ENCODE results near the gene CDK5RAP3. TPM values are rescaled to one million over a fixed set of nuclear protein-coding genes. Genes with fewer than 3 reads are reported as not detected.

Gene CDK5RAP3
- total RNA-seq, 4 donors from 2014 or later: 43.8 to 98.8 (median 63.8) TPM

- peak; percentile 67 for ATAC-seq
- no peaks in the 10 kb centered on the region for H3K27me3 ChIP-seq
- peak overlapping the region in 2 of 4 donors; percentile 12 to 48 for H3K27ac ChIP-seq
- H3K9me3 ChIP-seq: no peaks in the 10 kb centered on the region
- no peak overlapping the region for H3K4me3 ChIP-seq
- 7 to 19% methylated on average over 2 of the region's 2 CpGs for WGBS, 2 donors (ENCODE audit: low coverage in 1 of 2)
- TF ChIP-seq, protein P1, sequence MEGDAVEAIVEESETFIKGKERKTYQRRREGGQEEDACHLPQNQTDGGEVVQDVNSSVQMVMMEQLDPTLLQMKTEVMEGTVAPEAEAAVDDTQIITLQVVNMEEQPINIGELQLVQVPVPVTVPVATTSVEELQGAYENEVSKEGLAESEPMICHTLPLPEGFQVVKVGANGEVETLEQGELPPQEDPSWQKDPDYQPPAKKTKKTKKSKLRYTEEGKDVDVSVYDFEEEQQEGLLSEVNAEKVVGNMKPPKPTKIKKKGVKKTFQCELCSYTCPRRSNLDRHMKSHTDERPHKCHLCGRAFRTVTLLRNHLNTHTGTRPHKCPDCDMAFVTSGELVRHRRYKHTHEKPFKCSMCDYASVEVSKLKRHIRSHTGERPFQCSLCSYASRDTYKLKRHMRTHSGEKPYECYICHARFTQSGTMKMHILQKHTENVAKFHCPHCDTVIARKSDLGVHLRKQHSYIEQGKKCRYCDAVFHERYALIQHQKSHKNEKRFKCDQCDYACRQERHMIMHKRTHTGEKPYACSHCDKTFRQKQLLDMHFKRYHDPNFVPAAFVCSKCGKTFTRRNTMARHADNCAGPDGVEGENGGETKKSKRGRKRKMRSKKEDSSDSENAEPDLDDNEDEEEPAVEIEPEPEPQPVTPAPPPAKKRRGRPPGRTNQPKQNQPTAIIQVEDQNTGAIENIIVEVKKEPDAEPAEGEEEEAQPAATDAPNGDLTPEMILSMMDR (IDR thresholded peaks at IDR 0.05): peak; percentile 54 to 79 (median 72)
- TF ChIP-seq POLR2AphosphoS5 (IDR thresholded peaks at IDR 0.05): no peak
- peaks cover 2 to 50% (median 15%) of the 10 kb centered on the region in 3 donors for H3K4me1 ChIP-seq
- peaks cover 0 to 35% of the 10 kb centered on the region in 2 donors for H3K36me3 ChIP-seq
These were observed 23.9 kb upstream of the CDK5RAP3 start for GRCh38 chr17:47946929-47947397.

- TF ChIP-seq POLR2A (IDR thresholded peaks at IDR 0.05) (no peak), POLR2AphosphoS5 (IDR thresholded peaks at IDR 0.05) (no peak), EP300 (IDR thresholded peaks at IDR 0.05) (no peak)
- TF ChIP-seq, protein P1 (IDR thresholded peaks at IDR 0.05): no peak
- ATAC-seq: no peak
- no peaks in the 10 kb centered on the region for H3K27me3 ChIP-seq
- peaks cover 0 to 35% of the 10 kb centered on the region in 2 donors for H3K36me3 ChIP-seq
- WGBS, 2 donors (ENCODE audit: low coverage in 1 of 2): 0 to 14% methylated on average over 3 to 4 of the region's 5 CpGs
- H3K27ac ChIP-seq: peak overlapping the region in 3 of 4 donors; percentile 44 to 75 (median 73)
- H3K4me1 ChIP-seq: peaks cover 0 to 34% (median 7%) of the 10 kb centered on the region in 3 donors
- H3K4me3 ChIP-seq: peak overlapping the region in 1 of 2 donors; percentile 39
- H3K9me3 ChIP-seq: no peaks in the 10 kb centered on the region
These were observed 22.2 kb upstream of the CDK5RAP3 start for GRCh38 chr17:47948706-47949196.

- Histone ChIP-seq H3K27me3 (no peaks in the 10 kb centered on the region), H3K4me3 (peak overlapping the region; percentile 9 to 39), H3K36me3 (peaks cover 0 to 32% of the 10 kb centered on the region in 2 donors), H3K9me3 (no peaks in the 10 kb centered on the region), H3K27ac (peak overlapping the region in 3 of 4 donors; percentile 72 to 75 (median 73)), H3K4me1 (peaks cover 0 to 34% (median 7%) of the 10 kb centered on the region in 3 donors)
- WGBS, 2 donors (ENCODE audit: low coverage in 1 of 2): 0 to 1% methylated on average over 4 to 22 of the region's 22 CpGs
- ATAC-seq: peak; percentile 87
- TF ChIP-seq EP300 (IDR thresholded peaks at IDR 0.05) (no peak), POLR2A (IDR thresholded peaks at IDR 0.05) (no peak), POLR2AphosphoS5 (IDR thresholded peaks at IDR 0.05) (peak; percentile 33)
- TF ChIP-seq, protein P1 (IDR thresholded peaks at IDR 0.05): peak in 3 of 4 experiments; percentile 82 to 92 (median 86)
These were observed 21.6 kb upstream of the CDK5RAP3 start for GRCh38 chr17:47949197-47949759.

DNA sequence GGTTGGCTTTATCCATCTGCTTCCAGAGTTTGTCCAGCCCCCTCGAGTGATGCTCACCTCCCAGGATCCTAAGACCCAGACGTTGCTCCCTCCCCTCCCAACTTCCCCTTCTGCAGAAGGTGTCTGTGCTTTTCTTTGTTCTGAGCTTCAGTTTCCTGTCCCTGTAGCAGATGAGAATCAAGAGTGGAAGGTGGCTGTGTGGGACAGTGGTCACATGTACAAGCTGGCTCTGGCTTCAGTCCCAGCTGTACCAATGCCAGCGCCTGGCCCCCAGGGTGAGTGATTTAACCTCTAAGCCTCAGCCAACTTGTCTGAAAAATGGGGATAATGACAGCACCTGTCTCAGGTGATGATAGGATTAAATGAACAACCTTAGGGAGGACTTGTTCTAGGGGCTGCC, 21.0 kb upstream of the CDK5RAP3 start:
- Histone ChIP-seq H3K36me3 (peaks cover 0 to 25% of the 10 kb centered on the region in 2 donors), H3K4me1 (peaks cover 0 to 34% (median 7%) of the 10 kb centered on the region in 3 donors), H3K27ac (peak overlapping the region in 3 of 4 donors; percentile 72 to 75 (median 73)), H3K27me3 (no peaks in the 10 kb centered on the region), H3K9me3 (no peaks in the 10 kb centered on the region), H3K4me3 (no peak overlapping the region)
- TF ChIP-seq POLR2A (IDR thresholded peaks at IDR 0.05) (no peak), EP300 (IDR thresholded peaks at IDR 0.05) (no peak), POLR2AphosphoS5 (IDR thresholded peaks at IDR 0.05) (no peak)
- TF ChIP-seq, protein P1 (IDR thresholded peaks at IDR 0.05): no peak
- 63% methylated on average over 2 of the region's 3 CpGs; no CpG with 5 or more reads in 1 of the 2 donors for WGBS, 2 donors (ENCODE audit: low coverage in 1 of 2)
- no peak for ATAC-seq

DNA sequence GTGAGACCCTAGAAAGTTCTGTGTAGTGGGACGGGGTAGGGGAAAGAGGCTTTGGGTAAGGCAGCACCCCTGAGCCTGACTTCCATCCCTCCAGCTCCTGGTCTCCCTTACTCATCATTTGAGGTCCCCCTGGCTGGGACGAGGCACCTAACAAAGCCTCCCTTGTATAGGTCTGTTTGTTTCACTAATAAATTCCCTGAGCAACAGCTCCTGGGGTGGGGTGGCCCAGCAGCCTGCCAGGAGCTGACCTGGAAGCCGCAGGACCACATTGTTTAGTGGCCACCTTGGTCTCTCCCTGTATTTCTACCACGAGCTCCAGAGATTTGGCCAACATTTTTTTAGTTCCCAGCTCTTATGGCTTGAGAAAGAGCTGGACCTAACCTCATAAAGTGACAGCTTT, 20.5 kb upstream of the CDK5RAP3 start:
- no peak overlapping the region for H3K4me3 ChIP-seq
- H3K9me3 ChIP-seq: no peaks in the 10 kb centered on the region
- peaks cover 0 to 32% (median 7%) of the 10 kb centered on the region in 3 donors for H3K4me1 ChIP-seq
- no peak overlapping the region for H3K27ac ChIP-seq
- 75 to 80% methylated on average over 1 to 4 of the region's 4 CpGs for WGBS, 2 donors (ENCODE audit: low coverage in 1 of 2)
- no peaks in the 10 kb centered on the region for H3K27me3 ChIP-seq
- ATAC-seq: no peak
- TF ChIP-seq POLR2AphosphoS5 (IDR thresholded peaks at IDR 0.05): no peak
- TF ChIP-seq POLR2A (IDR thresholded peaks at IDR 0.05): no peak
- TF ChIP-seq, protein P1 (IDR thresholded peaks at IDR 0.05): no peak
- no peak for TF ChIP-seq EP300 (IDR thresholded peaks at IDR 0.05)
- H3K36me3 ChIP-seq: peaks cover 0 to 20% of the 10 kb centered on the region in 2 donors

Data from gastroesophageal sphincter (tissue), 4 donors.